ENCODE measurements around the gene EPHB2. TPM values are rescaled to one million over a fixed set of nuclear protein-coding genes. Genes with fewer than 3 reads are reported as not detected.

EPHB2 gene
- total RNA-seq, 2 donors from 2014 or later, result 34.0 to 50.7 TPM

DNA sequence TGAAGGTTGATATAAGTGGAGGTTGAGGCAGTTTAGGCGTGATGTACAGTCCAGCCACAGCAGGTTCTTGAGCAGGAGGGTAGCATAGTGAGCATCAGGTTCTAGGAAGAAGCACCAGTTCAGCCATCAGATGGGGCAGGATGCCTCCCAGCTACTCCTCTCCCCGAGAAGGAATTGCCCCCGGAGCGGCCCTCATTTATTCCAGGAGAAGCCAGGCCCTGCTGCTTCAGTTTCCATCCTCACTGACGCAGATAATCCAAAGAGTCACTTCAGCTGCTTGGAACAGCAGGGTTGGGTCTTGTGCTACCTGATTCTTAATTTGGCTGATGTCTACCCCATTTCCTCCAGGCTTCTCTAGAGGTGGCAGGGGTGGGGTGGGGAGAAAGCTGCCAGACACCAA, 207.3 kb downstream of the EPHB2 start:
- Histone ChIP-seq H3K9ac (ENCODE audit: extremely low read depth, low read length, poor library complexity, severe bottlenecking) (no peak overlapping the region), H3K9me3 (ENCODE audit: control insufficient read depth, low read length) (no peaks in the 10 kb centered on the region), H3K27ac (ENCODE audit: low read depth, low read length) (no peak overlapping the region), H3K27me3 (ENCODE audit: control insufficient read depth, insufficient read depth, low read length, poor library complexity, severe bottlenecking) (no peaks in the 10 kb centered on the region), H3K36me3 (ENCODE audit: control insufficient read depth, insufficient read depth, low read length) (no peaks in the 10 kb centered on the region), H3K4me3 (ENCODE audit: low read length) (no peak overlapping the region), H3K4me1 (ENCODE audit: control insufficient read depth, insufficient read depth, low read length) (no peaks in the 10 kb centered on the region)
- no peak for DNase-seq
- no peaks in the 10 kb centered on the region for H3K27me3 Mint-ChIP-seq (ENCODE audit: insufficient read depth)
- H3K4me1 Mint-ChIP-seq, result peaks cover 7% of the 10 kb centered on the region
- 71 to 74% methylated on average over 4 to 5 of the region's 5 CpGs for WGBS, 2 experiments (ENCODE audit: insufficient coverage in 1 of 2, insufficient read length in 1 of 2)
- no peak for TF ChIP-seq CTCF (conservative IDR thresholded peaks at IDR 0.05)
- H3K27ac Mint-ChIP-seq, result no peak overlapping the region
- peaks cover 6% of the 10 kb centered on the region for H3K36me3 Mint-ChIP-seq (ENCODE audit: low read depth)
- H3K4me3 Mint-ChIP-seq, result no peak overlapping the region
- no peaks in the 10 kb centered on the region for H3K9me3 Mint-ChIP-seq

DNA sequence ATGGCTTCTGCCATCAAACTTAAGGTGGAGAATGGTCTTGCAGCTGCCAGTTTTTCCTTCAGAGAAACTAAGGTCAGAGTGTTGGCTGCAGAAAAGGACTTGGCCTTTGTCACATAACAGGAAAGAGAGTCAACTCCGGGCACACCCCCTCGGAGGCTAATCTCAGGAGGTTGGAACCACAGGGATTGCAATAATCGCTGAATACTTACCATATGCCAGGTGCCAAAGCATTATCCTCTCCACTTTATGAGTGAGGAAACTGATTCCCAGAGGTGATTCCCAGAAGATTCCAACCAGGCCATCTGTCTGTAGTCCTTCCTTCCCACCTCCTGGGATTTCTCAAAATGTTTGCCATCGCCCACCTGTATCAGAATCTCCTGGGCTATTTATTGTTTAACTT, 208.0 kb downstream of the EPHB2 start:
- Mint-ChIP-seq H3K4me1 (peaks cover 7% of the 10 kb centered on the region), H3K27me3 (ENCODE audit: insufficient read depth) (no peaks in the 10 kb centered on the region), H3K27ac (no peak overlapping the region), H3K36me3 (ENCODE audit: low read depth) (peaks cover 4% of the 10 kb centered on the region), H3K4me3 (no peak overlapping the region), H3K9me3 (no peaks in the 10 kb centered on the region)
- Histone ChIP-seq H3K4me3 (ENCODE audit: low read length) (no peak overlapping the region), H3K9ac (ENCODE audit: extremely low read depth, low read length, poor library complexity, severe bottlenecking) (no peak overlapping the region), H3K27ac (ENCODE audit: low read depth, low read length) (no peak overlapping the region), H3K4me1 (ENCODE audit: control insufficient read depth, insufficient read depth, low read length) (no peaks in the 10 kb centered on the region), H3K36me3 (ENCODE audit: control insufficient read depth, insufficient read depth, low read length) (no peaks in the 10 kb centered on the region), H3K27me3 (ENCODE audit: control insufficient read depth, insufficient read depth, low read length, poor library complexity, severe bottlenecking) (no peaks in the 10 kb centered on the region), H3K9me3 (ENCODE audit: control insufficient read depth, low read length) (no peaks in the 10 kb centered on the region)
- 90 to 96% methylated on average over 3 to 4 of the region's 4 CpGs for WGBS, 2 experiments (ENCODE audit: insufficient coverage in 1 of 2, insufficient read length in 1 of 2)
- no peak for DNase-seq
- no peak for TF ChIP-seq CTCF (conservative IDR thresholded peaks at IDR 0.05)

GRCh38 chr1:22919341-22920025, 208.8 kb downstream of the EPHB2 start:
- Histone ChIP-seq H3K9ac (ENCODE audit: extremely low read depth, low read length, poor library complexity, severe bottlenecking) (no peak overlapping the region), H3K27me3 (ENCODE audit: control insufficient read depth, insufficient read depth, low read length, poor library complexity, severe bottlenecking) (no peaks in the 10 kb centered on the region), H3K4me3 (ENCODE audit: low read length) (no peak overlapping the region), H3K4me1 (ENCODE audit: control insufficient read depth, insufficient read depth, low read length) (no peaks in the 10 kb centered on the region), H3K27ac (ENCODE audit: low read depth, low read length) (no peak overlapping the region), H3K9me3 (ENCODE audit: control insufficient read depth, low read length) (no peaks in the 10 kb centered on the region), H3K36me3 (ENCODE audit: control insufficient read depth, insufficient read depth, low read length) (no peaks in the 10 kb centered on the region)
- H3K4me1 Mint-ChIP-seq, result peaks cover 7% of the 10 kb centered on the region
- no peaks in the 10 kb centered on the region for H3K9me3 Mint-ChIP-seq
- H3K27ac Mint-ChIP-seq, result no peak overlapping the region
- no peak for DNase-seq
- H3K27me3 Mint-ChIP-seq (ENCODE audit: insufficient read depth), result no peaks in the 10 kb centered on the region
- H3K36me3 Mint-ChIP-seq (ENCODE audit: low read depth), result peaks cover 2% of the 10 kb centered on the region
- 78 to 88% methylated on average over 6 to 8 of the region's 8 CpGs for WGBS, 2 experiments (ENCODE audit: insufficient coverage in 1 of 2, insufficient read length in 1 of 2)
- H3K4me3 Mint-ChIP-seq, result no peak overlapping the region
- no peak for TF ChIP-seq CTCF (conservative IDR thresholded peaks at IDR 0.05)
